Activated naive CD8-positive, alpha-beta T cell (primary cell): ENCODE measurements around the gene NOL6.
"Not testable (repeated sequence)": the region's sequence is repeated elsewhere in the genome, so short reads cannot be mapped to it uniquely, and the experiment has no call there.

Experiments used
- H3K27ac Mint-ChIP-seq: one replicate; pipeline ENCODE4 v1.8.0; 2021; ENCODE audit warnings: mixed read lengths
- H3K27me3 Mint-ChIP-seq: one replicate; pipeline ENCODE4 v1.8.0; 2021; ENCODE audit warnings: mixed read lengths
- H3K36me3 Mint-ChIP-seq: one replicate; pipeline ENCODE4 v1.8.0; 2021; ENCODE audit warnings: mixed read lengths
- H3K4me1 Mint-ChIP-seq: one replicate; pipeline ENCODE4 v1.8.0; 2021; ENCODE audit warnings: low read depth, mixed read lengths
- H3K4me3 Mint-ChIP-seq: one replicate; pipeline ENCODE4 v1.8.0; 2021; ENCODE audit warnings: mild to moderate bottlenecking, mixed read lengths
- H3K9me3 Mint-ChIP-seq: one replicate; pipeline ENCODE4 v1.8.0; 2021; ENCODE audit warnings: low read depth, mixed read lengths

Gene NOL6

DNA sequence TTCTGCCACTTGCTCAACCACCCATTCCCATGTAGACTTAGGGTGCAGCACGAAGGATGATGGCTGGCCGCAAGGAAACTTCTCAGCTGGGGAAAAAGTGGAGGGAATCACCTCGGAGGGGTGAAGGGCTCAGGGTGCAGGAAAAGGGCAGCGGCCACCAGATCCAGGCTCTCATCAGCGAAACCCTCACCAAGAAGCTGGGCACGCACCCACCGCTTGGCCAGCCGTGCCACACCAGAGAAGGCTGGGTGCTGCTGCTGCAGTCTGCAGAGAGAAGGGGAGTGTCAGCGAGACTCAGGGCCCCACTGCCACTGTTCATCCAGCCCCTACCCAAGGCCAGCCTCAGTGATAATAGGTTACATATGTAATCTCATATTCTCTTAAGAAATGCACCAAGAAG lies 8.6 kb downstream of the NOL6 start:
- Mint-ChIP-seq H3K4me1 (peaks cover 7% of the 10 kb centered on the region), H3K9me3 (no peaks in the 10 kb centered on the region), H3K4me3 (no peak overlapping the region), H3K27ac (no peak overlapping the region), H3K27me3 (no peaks in the 10 kb centered on the region), H3K36me3 (peaks cover 3% of the 10 kb centered on the region)

DNA sequence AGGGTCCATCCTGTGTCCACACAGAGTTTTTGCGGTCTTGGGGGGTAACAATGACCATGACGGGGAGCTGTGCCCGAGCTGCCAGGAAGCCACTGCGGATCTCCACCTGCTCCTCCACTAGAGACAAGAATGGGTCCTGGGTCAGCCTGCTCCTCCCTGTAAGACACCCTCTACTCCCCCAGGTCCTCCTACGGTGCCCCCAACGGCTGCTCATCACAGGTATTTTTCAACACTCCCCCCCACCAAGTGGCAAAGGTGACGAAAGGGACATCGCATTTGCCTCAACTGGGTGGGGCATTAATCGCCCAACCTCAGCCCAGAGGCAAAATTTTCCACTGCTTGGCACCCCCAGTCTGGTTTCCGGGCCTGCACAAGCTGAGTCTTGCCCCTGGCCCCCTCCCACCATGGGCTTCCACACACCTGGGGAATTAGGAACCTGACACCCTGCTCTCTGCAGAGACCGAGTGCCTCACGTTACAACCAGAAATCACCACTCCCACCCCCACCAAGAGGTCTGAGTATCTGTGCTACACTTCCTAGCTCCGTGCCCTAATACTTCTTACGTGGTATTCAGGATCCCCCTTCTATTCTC lies 9.6 kb downstream of the NOL6 start:
- Mint-ChIP-seq H3K4me1 (peaks cover 11% of the 10 kb centered on the region), H3K36me3 (peaks cover 3% of the 10 kb centered on the region), H3K9me3 (no peaks in the 10 kb centered on the region), H3K27me3 (no peaks in the 10 kb centered on the region), H3K27ac (peak overlapping the region; percentile 41), H3K4me3 (no peak overlapping the region)

DNA sequence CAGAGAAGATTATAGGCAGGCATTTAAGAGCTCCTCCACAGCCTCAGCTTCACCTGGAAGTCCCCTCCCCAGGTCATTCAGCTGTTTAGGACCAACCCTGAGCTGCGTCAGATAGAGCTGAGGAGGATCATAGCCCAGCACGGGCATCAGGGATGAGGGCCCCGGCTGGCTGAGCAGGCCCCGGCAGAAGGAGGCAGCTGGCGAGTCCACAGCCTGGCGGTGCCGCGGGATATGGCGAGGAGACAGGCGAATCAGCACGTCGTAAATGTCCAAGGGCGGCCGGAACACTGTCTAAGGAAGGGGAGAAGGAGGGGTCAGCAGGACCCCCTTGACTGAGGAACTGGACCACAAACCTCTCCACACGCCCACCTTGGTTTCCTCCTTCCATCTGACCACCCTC lies 10.6 kb downstream of the NOL6 start:
- Mint-ChIP-seq H3K27me3 (no peaks in the 10 kb centered on the region), H3K36me3 (peaks cover 2% of the 10 kb centered on the region), H3K4me1 (peaks cover 21% of the 10 kb centered on the region), H3K27ac (peak overlapping the region; percentile 58), H3K9me3 (no peaks in the 10 kb centered on the region), H3K4me3 (no peak overlapping the region)

DNA sequence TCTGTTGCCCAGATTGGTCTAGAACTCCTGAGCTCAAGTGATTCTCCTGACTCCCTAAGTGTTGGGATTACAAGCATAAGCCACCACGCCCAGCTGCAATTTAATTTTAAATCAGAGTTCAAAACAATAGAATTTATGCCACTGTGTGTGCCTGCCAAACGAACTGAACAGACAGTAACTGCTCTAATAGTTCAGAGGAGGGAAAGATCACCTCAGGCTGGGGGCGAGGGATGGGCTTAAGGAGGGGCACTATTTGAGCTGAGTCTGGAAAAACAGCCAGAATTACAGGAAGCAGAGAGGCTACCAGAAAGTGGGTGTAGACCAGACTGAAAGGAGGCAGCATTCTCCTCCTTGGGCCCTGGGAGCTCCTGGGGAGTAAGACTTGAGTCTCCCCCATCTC lies 12.2 kb downstream of the NOL6 start:
- Mint-ChIP-seq H3K4me3 (no peak overlapping the region), H3K36me3 (no peaks in the 10 kb centered on the region), H3K4me1 (peaks cover 35% of the 10 kb centered on the region), H3K27me3 (no peaks in the 10 kb centered on the region), H3K9me3 (no peaks in the 10 kb centered on the region), H3K27ac (no peak overlapping the region)

DNA sequence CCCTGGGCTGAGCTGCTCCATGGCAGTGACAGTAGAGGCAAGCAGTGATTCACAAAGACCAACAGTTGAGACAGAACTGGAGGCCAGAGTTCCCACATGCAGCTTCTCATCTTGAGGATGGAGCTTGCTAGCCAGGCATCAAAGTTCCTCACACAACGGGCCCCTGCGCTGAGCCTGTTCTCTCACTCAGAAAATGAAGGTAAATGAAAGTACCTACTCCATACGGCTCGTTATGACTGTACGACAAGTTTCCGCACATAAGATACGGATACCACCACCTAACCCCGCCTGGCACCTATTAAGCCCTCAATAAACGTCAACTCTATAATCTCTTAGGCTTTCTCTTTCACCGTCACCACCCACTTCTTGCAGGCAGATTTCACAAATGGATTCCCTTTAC lies 12.9 kb downstream of the NOL6 start:
- Mint-ChIP-seq H3K4me1 (peaks cover 42% of the 10 kb centered on the region), H3K27ac (no peak overlapping the region), H3K27me3 (no peaks in the 10 kb centered on the region), H3K9me3 (no peaks in the 10 kb centered on the region), H3K36me3 (no peaks in the 10 kb centered on the region), H3K4me3 (no peak overlapping the region)

DNA sequence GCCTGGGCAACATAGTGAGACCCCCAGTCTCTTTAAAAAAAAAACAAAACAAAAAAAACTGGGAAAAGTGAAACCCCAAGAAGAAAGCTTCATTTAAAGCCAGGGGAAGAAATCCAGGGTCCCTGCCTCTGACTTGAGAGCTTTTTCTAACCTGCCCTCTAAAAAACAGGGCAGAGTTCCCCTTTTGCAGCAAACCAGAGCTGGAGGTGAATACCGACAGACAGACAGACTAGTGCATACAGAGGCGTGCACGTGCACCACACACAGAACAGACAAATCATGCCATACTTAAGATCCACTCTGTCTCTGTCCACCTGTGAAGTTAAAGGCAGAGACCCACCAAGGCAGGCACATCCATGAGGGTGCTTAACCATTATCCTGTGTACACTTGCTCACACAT lies 14.6 kb downstream of the NOL6 start:
- H3K9me3 Mint-ChIP-seq = no peaks in the 10 kb centered on the region
- peak overlapping the region; percentile 73 for H3K4me3 Mint-ChIP-seq
- peak overlapping the region; percentile 90 for H3K27ac Mint-ChIP-seq
- H3K4me1 Mint-ChIP-seq = peaks cover 53% of the 10 kb centered on the region
- H3K27me3 Mint-ChIP-seq = no peaks in the 10 kb centered on the region
- H3K36me3 Mint-ChIP-seq = no peaks in the 10 kb centered on the region

DNA sequence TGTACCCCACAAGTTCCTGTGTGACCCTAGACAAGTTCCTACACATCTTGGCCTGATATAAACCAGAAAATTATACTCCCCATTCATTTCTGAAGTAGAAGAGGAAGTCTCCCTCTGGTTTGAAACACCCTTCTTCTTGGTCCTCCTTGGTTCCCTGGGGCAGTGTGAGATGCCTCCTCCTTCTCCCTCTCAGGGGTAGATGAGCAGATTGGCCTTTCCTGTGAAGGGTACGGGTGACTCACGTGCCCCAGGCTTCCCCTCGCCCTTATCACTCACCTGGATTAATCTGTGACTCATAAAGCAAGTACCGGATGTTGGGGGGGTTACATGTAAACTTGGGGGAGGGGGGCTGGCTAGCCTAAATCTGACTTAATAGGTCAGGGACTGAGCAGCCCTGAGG lies 15.3 kb downstream of the NOL6 start:
- Mint-ChIP-seq H3K36me3 (no peaks in the 10 kb centered on the region), H3K27ac (peak overlapping the region; percentile 90), H3K4me1 (peaks cover 59% of the 10 kb centered on the region), H3K27me3 (no peaks in the 10 kb centered on the region), H3K4me3 (peak overlapping the region; percentile 73), H3K9me3 (no peaks in the 10 kb centered on the region)

DNA sequence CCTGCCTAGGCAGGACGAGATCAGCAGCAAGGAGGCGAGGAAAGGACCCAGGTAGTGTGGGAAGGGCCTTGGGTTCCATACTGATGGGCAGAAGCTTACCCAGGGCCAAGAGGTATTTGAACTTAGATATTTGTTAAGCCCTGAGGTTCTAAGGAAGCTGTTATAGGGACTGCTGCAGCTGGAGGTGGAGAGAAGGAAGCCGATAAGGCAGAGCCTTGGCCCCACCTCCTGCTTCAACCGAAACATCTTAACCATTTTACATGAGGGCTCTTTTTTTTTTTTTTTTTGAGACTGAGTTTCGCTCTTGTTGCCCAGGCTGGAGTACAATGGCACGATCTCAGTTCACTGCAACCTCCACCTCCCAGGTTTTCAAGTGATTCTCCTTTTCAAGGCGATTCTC lies 17.8 kb downstream of the NOL6 start:
- Mint-ChIP-seq H3K9me3 (no peaks in the 10 kb centered on the region), H3K27me3 (no peaks in the 10 kb centered on the region), H3K4me1 (peaks cover 71% of the 10 kb centered on the region), H3K27ac (peak overlapping the region; percentile 64), H3K4me3 (peak overlapping the region; percentile 49), H3K36me3 (no peaks in the 10 kb centered on the region)

DNA sequence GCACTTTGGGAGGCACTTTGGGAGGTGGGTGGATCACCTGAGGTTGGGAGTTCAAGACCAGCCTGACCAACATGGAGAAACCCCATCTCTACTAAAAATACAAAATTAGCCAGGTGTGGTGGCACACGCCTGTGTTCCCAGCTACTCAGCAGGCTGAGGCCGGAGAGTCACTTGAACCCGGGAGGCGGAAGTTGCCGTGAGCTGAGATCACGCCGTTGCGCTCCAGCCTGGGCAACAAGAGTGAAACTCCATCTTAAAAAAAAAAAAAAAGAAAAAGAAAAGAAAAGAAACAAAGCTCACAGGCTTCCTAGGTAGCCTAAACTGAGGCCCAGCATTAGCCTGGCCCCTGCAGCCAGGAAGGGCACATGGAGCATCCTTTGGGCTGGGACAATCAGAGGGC lies 18.3 kb downstream of the NOL6 start:
- not testable (repeated sequence) for H3K36me3 Mint-ChIP-seq, H3K27me3 Mint-ChIP-seq, H3K9me3 Mint-ChIP-seq
- peaks cover 75% of the 10 kb centered on the region for H3K4me1 Mint-ChIP-seq
- H3K4me3 Mint-ChIP-seq = peak overlapping the region; percentile 49
- H3K27ac Mint-ChIP-seq = peak overlapping the region; percentile 64

DNA sequence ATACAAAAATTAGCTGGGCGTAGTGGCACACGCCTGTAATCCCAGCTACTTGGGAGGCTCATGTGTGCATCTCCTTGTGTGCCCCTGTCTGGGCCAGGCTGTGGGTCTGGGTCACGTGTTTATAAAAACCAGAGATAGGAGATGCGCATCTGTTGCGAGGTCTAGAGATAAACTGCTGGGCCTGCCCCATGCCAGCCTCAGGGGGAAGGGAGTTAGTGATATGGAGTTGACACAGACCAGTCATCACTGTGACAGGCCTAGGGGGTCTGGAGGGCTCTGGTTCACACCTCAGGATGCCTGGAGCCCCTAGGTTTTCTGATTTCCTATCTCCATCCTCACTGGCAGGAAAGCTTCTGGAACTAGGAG lies 19.1 kb downstream of the NOL6 start:
- Mint-ChIP-seq H3K4me1 (peaks cover 73% of the 10 kb centered on the region), H3K27ac (peak overlapping the region; percentile 70), H3K4me3 (peak overlapping the region; percentile 46)
- not testable (repeated sequence) for H3K9me3 Mint-ChIP-seq, H3K27me3 Mint-ChIP-seq, H3K36me3 Mint-ChIP-seq

DNA sequence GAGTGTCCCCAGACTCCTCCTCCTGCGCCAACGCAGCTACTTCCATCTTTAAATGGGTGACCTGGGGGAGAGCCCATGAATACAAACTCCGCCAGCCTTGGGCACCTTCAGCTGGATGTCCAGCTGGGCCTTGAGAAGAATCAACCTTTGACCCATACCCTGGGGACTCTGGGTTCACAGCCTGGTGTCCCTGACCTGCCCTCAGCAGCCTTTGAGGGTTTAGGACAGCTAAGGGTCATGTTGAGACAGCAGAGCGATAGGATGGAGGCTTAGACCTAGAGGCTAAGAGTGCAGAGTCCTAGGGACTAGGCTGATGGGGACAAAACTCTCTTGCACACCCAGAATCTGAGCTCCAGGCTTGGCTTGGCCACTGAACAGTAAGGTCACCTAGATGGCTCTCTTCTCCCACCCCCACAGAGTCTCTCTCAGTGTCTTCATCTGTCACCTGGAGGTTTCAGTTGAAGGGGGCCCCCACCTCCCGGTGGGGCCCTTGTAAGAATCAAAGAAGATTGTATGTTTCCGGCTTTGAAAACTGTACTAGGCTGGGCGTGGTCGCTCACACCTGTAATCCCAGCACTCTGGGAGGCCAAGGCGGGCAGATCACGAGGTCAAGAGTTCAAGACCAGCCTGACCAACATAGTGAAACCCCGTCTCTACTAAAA lies 19.6 kb downstream of the NOL6 start:
- Mint-ChIP-seq H3K4me3 (peak overlapping the region; percentile 46), H3K27me3 (no peaks in the 10 kb centered on the region), H3K27ac (peak overlapping the region; percentile 70), H3K4me1 (peaks cover 69% of the 10 kb centered on the region), H3K9me3 (no peaks in the 10 kb centered on the region), H3K36me3 (no peaks in the 10 kb centered on the region)

DNA sequence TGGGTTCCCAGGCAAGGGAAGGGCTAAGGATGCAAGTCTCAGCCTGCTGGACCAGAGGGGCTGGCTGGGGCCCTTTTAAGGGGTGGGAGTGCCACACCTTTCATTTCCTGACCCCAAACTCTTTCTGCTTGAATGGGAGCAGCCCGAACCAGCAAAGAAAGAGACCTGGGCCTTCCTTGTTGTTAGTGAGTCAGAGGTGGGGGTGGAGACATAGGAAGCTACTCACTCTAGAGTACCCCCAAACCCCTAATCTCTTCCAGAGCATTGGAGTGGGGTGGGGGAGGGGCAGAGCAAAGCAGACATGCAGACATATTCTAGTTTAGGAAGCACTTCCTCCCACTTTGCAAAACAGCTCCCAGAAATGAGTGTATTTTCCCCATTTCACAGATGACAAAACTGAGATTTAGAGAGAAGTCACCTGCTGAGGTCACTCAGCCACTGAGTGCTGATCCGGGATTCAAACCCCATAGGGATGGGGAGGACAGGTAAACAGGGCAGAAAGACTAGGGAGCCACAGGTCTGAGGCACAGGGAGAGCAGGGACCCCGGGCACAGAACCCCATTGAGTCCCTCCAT lies 20.4 kb downstream of the NOL6 start:
- H3K27me3 Mint-ChIP-seq = no peaks in the 10 kb centered on the region
- peak overlapping the region; percentile 50 for H3K27ac Mint-ChIP-seq
- no peaks in the 10 kb centered on the region for H3K9me3 Mint-ChIP-seq
- H3K4me3 Mint-ChIP-seq = peak overlapping the region; percentile 10
- H3K36me3 Mint-ChIP-seq = no peaks in the 10 kb centered on the region
- peaks cover 66% of the 10 kb centered on the region for H3K4me1 Mint-ChIP-seq

DNA sequence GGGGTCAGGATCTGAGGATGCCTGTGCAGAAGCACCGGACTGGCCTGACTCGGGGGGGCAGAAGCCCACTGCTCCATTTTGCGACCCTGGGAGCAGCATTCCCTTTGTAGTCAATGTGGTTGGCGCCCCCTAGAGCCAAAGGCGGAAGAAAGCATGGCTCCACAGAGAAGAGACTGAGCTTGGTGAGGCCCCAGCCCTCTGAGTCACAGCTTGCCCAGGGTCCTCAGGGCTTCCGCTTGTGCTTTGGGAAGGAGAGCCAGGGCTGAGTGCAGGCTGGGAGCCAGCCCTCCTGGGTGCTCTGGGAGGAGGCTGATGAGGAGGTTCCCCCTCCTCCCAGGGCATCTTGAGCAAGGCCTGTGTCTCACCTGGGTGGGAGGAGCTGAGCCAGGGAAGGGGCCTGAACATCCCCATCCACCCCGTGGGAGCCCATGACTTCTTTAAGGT lies 20.9 kb downstream of the NOL6 start:
- Mint-ChIP-seq H3K9me3 (no peaks in the 10 kb centered on the region), H3K4me1 (peaks cover 67% of the 10 kb centered on the region), H3K4me3 (peak overlapping the region; percentile 32), H3K36me3 (no peaks in the 10 kb centered on the region), H3K27me3 (no peaks in the 10 kb centered on the region), H3K27ac (peak overlapping the region; percentile 50)

DNA sequence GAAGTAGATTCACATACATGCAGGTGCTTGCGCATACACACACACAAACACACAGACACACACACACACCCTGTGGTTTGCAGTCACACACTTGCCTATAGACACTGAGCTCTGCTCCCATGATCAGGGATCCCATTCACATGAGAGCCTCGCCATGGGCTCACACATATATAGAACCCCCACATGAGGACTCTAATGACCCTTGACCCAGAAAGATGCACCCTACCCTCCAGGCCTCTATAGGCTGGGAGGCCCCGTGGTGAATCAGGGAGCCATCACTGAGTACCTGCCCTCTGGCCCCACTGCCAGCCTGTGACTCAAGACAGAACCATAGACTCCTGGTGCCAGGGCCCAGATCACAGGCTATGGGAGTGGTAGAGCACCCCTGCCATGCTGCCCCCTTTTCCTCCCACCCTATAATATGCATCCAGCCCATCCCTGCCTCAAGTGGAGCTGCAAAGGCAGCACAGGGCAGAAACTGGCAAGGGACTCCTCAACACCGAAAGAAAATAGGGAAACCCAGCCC lies 23.0 kb downstream of the NOL6 start:
- Mint-ChIP-seq H3K4me1 (peaks cover 65% of the 10 kb centered on the region), H3K4me3 (no peak overlapping the region), H3K27me3 (no peaks in the 10 kb centered on the region), H3K36me3 (no peaks in the 10 kb centered on the region), H3K9me3 (no peaks in the 10 kb centered on the region), H3K27ac (no peak overlapping the region)

DNA sequence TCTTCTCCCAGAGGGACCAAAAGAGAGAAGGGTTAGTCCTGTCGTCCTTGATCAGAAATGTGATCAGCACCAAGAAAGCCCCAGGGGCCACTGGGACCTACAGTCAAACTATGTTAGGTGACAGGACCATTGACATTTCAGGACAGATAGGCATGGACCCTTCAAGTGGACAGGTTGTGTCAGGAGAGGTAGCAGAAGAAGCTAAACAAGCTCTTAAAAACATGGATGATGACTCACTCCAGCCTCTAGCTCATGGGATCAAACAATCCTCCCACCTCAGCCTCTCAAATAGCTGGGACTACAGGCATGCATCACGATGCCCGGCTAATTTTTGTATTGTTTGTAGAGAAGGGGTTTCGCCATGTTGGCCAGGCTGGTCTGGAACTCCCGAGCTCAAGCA lies 24.0 kb downstream of the NOL6 start:
- Mint-ChIP-seq H3K27me3 (no peaks in the 10 kb centered on the region), H3K36me3 (peaks cover under 1% of the 10 kb centered on the region), H3K4me1 (peaks cover 71% of the 10 kb centered on the region), H3K9me3 (no peaks in the 10 kb centered on the region), H3K4me3 (no peak overlapping the region), H3K27ac (no peak overlapping the region)
